ENCODE measurements around the gene FOXO1. TPM values are rescaled to one million over a fixed set of nuclear protein-coding genes. Genes with fewer than 3 reads are reported as not detected.

Gene FOXO1
- total and polyA plus RNA-seq, 12 donors = 3.4 to 31.2 (median 15.8) TPM

GRCh38 chr13:40536443-40537113 lies 129.9 kb downstream of the FOXO1 start:
- 83 to 88% methylated on average over 9 of the region's 9 CpGs for WGBS, 2 donors
- Histone ChIP-seq H3K36me3 (no peaks in the 10 kb centered on the region), H3K4me3 (no peak overlapping the region), H3K4me1 (peaks cover 0 to 24% (median 9%) of the 10 kb centered on the region in 9 donors), H3K27me3 (no peaks in the 10 kb centered on the region), H3K27ac (no peak overlapping the region), H3K9me3 (no peaks in the 10 kb centered on the region)
- TF ChIP-seq CTCF (IDR thresholded peaks at IDR 0.05) = no peak
- DNase-seq (no peak), ATAC-seq (peak in 4 of 8 donors; percentile 20 to 68 (median 37))
- intact Hi-C loops (cut with DNase I) = no loop called here

- no peaks in the 10 kb centered on the region for H3K27me3 ChIP-seq
- H3K4me3 ChIP-seq = no peak overlapping the region
- no peak for TF ChIP-seq CTCF (IDR thresholded peaks at IDR 0.05)
- intact Hi-C loops (cut with DNase I) = no loop called here
- ATAC-seq (peak in 1 of 8 donors; percentile 23), DNase-seq (no peak)
- no peaks in the 10 kb centered on the region for H3K36me3 ChIP-seq
- no peaks in the 10 kb centered on the region for H3K9me3 ChIP-seq
- H3K4me1 ChIP-seq = peaks cover 0 to 16% (median 4%) of the 10 kb centered on the region in 9 donors
- WGBS, 2 donors = 96 to 97% methylated on average over 27 of the region's 27 CpGs
- H3K27ac ChIP-seq = no peak overlapping the region
Measured at GRCh38 chr13:40535345-40535836, 131.1 kb downstream of the FOXO1 start.

- H3K27ac ChIP-seq = no peak overlapping the region
- no peaks in the 10 kb centered on the region for H3K36me3 ChIP-seq
- peaks cover 0 to 6% (median 0%) of the 10 kb centered on the region in 9 donors for H3K4me1 ChIP-seq
- DNase-seq (no peak), ATAC-seq (no peak)
- no peak for TF ChIP-seq CTCF (IDR thresholded peaks at IDR 0.05)
- H3K4me3 ChIP-seq = no peak overlapping the region
- H3K9me3 ChIP-seq = no peaks in the 10 kb centered on the region
- 89 to 98% methylated on average over 4 of the region's 4 CpGs for WGBS, 2 donors
- intact Hi-C loops (cut with DNase I) = no loop called here
- H3K27me3 ChIP-seq = no peaks in the 10 kb centered on the region
Measured at GRCh38 chr13:40534456-40534855, 132.0 kb downstream of the FOXO1 start.

- Histone ChIP-seq H3K27ac (no peak overlapping the region), H3K4me1 (peaks cover 0 to 3% (median 0%) of the 10 kb centered on the region in 9 donors), H3K27me3 (no peaks in the 10 kb centered on the region), H3K36me3 (no peaks in the 10 kb centered on the region), H3K9me3 (peaks cover 0 to 10% (median 4%) of the 10 kb centered on the region in 11 donors), H3K4me3 (no peak overlapping the region)
- no peak for ATAC-seq
- 98% methylated on average over 8 of the region's 8 CpGs for WGBS, 2 donors
- DNase-seq = no peak
- no peak for TF ChIP-seq CTCF (IDR thresholded peaks at IDR 0.05)
- intact Hi-C loops (cut with DNase I) = no loop called here
Measured at GRCh38 chr13:40533072-40533471, 133.4 kb downstream of the FOXO1 start.

All from heart right ventricle (tissue), 16 donors.